Stimulated activated CD8-positive, alpha-beta memory T cell treated with anti-CD3 and anti-CD28 coated beads, Interleukin-7, amount 100 ng/mL, for 4 hours (primary cell): ENCODE measurements around the gene LIMS2.

Source experiments
- DNase-seq, 2 donors: peaks; one replicate each; pipeline ENCODE4 v3.0.0-alpha.2; 2020; ENCODE audit warnings: low read depth in 2 of 2

The LIMS2 gene

DNA sequence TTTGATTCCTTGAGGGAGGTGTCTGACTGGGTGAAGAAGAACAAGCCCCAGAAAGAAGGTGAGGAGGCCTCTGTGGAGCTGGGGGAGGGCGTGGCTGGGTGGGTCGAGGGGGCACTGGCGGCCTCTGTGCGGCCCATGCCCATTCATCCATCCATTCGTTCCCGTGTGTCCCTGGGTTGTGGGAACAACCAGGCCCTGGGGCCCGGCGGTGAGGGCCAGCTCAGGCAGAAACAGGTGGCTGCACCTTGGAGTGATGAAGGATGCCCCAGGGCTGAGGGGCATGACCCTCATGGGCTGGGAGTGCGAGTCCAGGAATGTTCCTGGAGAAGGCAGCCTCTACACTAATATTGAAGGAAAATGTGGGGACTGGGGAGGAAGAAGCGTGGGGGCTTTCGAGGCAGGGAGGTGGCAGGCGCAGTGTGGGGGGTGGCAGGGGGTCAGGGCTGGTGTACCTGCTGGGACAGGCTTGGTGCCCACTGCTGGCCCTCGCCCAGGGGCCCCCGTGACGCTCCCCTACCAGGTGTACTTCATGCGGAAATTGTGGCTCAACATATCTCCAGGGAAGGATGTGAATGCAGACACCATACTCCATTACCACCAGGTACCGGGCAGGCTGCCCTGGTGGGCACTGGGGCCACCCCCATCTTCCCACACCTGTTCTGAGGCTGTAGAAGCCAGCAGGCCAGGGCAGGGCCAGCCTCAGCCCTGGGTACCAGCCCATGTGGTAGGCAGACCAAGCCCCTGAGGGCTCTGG is 40.5 kb downstream of the LIMS2 start:
- DNase-seq = no peak

- no peak for DNase-seq
These were observed 41.2 kb downstream of the LIMS2 start for GRCh38 chr2:127634066-127634617.

DNA sequence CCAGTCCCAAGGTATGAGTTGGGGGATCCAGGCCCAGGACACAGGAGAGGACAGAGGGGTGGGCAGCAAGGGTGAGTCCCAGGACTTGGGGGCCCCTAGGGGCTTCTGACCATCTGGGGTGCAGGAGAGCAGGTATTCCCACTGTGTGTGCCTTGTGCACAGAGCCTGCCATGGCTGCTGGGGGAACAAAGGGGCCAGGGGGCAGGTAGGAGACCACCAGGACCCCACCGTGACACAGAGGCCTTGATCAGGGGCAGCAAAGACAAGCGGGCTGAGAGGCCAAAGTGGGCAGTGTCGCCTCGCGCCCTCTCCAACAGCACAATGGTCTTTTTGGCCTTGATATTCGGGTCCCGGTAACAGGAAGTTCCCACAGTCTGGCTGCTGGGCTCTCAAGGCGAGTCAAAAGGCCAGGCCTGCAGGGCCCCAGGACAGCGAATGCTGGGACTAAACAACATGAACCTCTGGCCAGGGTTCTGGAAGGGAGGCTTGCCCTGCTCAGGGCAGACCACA is 41.7 kb downstream of the LIMS2 start:
- DNase-seq = no peak

DNA sequence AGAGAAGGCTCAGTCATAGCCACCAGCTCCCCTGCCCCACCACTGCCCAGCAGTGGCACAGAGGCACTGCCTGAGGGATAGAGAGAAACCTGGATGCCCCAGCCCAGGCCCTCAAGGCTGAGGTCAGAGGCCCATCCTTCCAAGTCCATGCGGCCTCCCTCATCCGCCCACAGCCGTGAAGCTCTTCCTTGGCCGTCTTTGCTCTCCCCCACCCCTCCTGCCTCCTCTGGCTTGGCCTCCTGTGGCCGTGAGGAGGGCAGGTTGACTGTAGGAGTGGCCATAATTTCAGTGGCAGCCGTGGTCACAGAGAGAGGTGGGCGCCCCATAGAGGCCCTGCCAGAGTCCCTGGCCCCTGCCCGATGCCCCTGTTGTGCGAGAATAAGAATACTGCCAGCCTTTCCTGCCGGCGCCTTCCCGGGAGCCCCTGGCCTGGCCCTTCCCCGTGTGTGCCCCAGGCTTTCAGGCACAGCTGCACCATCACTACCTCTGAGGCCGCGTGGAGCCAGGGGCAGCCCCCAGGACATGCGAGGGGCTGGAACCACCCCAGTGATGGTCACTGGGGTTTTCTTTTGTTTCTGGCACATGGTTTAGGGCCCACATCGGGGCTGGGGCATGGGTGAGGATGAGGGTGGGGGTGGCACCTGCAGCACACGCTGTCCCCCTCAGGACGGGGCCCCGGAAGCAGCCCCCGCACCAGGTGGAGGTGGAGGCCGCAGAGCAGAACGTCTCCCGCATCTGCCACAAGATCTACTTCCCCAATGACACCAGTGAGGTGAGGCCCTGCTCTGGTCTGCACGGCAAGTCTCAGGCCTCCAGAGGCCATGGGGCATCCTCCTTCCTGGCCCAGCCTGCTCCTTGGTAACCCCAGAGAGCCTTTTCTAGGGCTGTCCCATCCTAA is 42.5 kb downstream of the LIMS2 start:
- DNase-seq = no peak

- DNase-seq = no peak
These were observed 43.2 kb downstream of the LIMS2 start for GRCh38 chr2:127631997-127632581.

DNA sequence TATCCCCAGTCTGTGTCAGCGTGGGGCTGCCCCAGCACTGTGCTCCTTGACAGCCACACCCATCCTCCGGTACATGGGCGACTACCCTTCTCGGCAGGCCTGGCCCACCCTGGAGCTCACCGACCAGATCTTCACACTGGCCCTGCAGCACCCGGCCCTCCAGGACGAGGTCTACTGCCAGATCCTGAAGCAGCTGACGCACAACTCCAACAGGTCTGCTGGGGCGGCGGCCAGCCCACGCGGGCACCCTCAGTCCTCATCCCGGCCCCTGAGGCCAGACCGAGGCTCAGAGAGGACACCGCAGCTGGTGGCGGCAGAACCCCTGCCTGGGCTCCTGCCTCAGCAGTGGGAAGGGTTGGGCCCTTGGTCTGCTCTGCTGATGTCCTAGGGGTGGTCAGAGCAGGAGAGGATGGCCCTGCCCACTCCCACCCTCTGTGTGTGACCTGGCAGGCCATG is 43.8 kb downstream of the LIMS2 start:
- DNase-seq = no peak

GRCh38 chr2:127630864-127631540 is 44.3 kb downstream of the LIMS2 start:
- DNase-seq = no peak

GRCh38 chr2:127630096-127630863 is 45.0 kb downstream of the LIMS2 start:
- no peak for DNase-seq

DNA sequence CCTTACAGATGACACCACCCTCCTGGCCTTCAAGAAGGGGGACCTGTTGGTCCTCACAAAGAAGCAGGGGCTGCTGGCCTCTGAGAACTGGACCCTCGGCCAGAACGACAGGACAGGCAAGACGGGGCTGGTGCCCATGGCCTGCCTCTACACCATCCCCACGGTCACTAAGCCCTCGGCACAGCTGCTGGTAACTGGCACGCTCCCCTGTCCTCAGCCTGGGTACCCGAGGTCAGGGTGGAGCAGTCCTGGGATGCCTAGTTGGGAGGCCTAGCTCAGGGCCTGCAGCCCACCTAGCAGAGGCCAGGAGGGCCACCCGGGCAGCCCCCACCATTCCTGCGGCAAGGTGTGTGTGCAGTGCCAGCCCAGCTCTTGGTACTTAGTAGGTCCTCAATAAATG is 45.7 kb downstream of the LIMS2 start:
- no peak for DNase-seq

- no peak for DNase-seq
These were observed 46.3 kb downstream of the LIMS2 start for GRCh38 chr2:127628767-127629614.

DNA sequence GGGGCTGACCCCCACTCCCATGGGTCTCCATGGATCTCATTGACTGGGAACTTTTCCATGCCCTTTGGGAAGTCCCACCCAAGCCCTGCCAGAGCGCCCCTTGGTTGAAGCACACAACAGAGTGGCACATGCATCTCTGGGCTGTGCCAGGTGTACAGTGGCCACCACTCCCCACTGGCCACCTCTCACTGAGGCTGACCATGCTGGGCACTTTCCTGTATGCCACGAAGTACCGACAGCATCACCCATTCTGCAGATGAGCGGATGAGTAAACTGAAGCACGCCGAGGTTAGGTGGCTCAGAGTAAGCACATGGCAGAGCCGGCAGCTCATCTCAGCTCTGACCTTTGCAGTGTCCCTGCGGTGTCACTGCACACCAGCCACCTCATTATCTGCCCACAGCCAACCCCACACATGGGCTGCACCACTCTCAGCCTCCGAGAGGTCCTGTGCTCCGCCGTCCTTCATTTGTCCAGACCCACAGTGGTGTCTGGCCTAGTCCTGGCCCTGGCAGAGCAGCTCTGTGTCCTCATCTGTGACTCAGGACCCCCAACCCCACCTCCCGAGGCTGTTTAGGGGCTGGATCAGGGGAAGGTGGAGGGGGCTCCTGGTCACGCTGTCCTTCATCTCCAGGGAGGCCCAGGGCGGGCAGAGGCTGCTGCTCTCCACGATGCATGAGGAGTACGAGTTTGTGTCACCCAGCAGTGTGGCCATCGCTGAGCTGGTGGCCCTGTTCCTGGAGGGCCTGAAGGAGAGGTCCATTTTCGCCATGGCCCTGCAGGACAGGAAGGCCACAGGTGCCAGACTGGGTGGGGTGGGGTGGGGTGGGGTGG is 47.4 kb downstream of the LIMS2 start:
- DNase-seq = no peak

- DNase-seq = no peak
These were observed 48.2 kb downstream of the LIMS2 start for GRCh38 chr2:127626917-127627739.

GRCh38 chr2:127626175-127626574 is 49.2 kb downstream of the LIMS2 start:
- DNase-seq = no peak

DNA sequence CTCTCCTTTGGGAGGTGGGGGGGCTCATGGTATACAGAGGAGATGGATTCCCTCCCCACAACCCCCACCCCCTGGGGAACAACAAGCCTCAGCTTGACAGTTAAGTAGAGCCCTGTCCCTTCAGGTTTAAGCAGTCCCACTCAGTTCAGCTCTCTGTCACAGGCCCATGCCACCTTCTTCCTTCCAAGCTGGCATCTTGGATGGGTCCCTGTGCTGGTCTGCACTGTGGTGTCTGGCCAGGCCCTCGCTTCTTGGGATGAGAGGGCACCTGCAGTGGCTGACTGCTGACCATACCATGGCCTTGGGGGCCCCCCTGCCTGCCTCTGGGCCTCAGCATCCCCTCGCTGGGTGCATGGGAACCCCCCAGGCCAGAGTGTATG is 49.8 kb downstream of the LIMS2 start:
- DNase-seq = no peak

GRCh38 chr2:127624756-127625571 is 50.4 kb downstream of the LIMS2 start:
- no peak for DNase-seq

- no peak for DNase-seq
These were observed 51.0 kb downstream of the LIMS2 start for GRCh38 chr2:127624320-127624755.
